K562 (cell line): Measurements from ENCODE around the gene PROK1. TPM values are rescaled to one million over a fixed set of nuclear protein-coding genes. Genes with fewer than 3 reads are reported as not detected.

Experiments used
- ATF1 ChIP-seq, 2 experiments: fragments of 450-650 bp in 1 of 2; IDR thresholded peaks; 2 replicates each; pipeline ENCODE4 v1.6.1; 2016; ENCODE audit warnings: missing compliant biosample characterization in 1 of 2, missing genetic modification characterization in 1 of 2
- CCNT2 ChIP-seq: IDR thresholded peaks from 2 replicates; pipeline ENCODE4 v1.6.1; 2011; ENCODE audit warnings: borderline replicate concordance, low read depth, mild to moderate bottlenecking, moderate library complexity, mixed read lengths, low read length; ENCODE audit not compliant: insufficient read length; ENCODE audit errors: extremely low read depth
- CSDE1 ChIP-seq, 2 experiments: fragments of 450-650 bp; IDR thresholded peaks; 2 replicates each; pipeline ENCODE4 v1.6.1; 2016; ENCODE audit warnings: mild to moderate bottlenecking in 1 of 2
- CTBP1 ChIP-seq: fragments of 450-650 bp; IDR thresholded peaks from 2 replicates; pipeline ENCODE4 v1.6.1; 2016; ENCODE audit warnings: borderline replicate concordance
- DPF2 ChIP-seq: fragments of 450-650 bp; IDR thresholded peaks from 2 replicates; pipeline ENCODE4 v1.6.1; 2016
- ESRRA ChIP-seq: fragments of 450-650 bp; IDR thresholded peaks from 2 replicates; pipeline ENCODE4 v1.6.1; 2014; ENCODE audit warnings: low read depth, mild to moderate bottlenecking, moderate library complexity, borderline replicate concordance
- FOSL1 ChIP-seq: fragments of 200-800 bp; sonication (Bioruptor generic); conservative IDR thresholded peaks from 2 replicates; pipeline ENCODE4 v1.6.1; 2016; ENCODE audit warnings: missing genetic modification characterization, missing compliant biosample characterization
- FOXM1 ChIP-seq, 2 experiments: fragments of 450-650 bp in 1 of 2; sonication (generic) in 1 of 2; formaldehyde crosslinking in 1 of 2; IDR thresholded peaks; 2 replicates each; pipeline versions ENCODE4 v1.6.1 to v1.9.0; 2017 to 2022; ENCODE audit warnings: low read depth in 2 of 2, mild to moderate bottlenecking in 2 of 2, missing genetic modification reagents in 1 of 2, moderate library complexity in 1 of 2
- MAFK ChIP-seq: IDR thresholded peaks from 2 replicates; pipeline ENCODE4 v1.6.1; 2011; ENCODE audit warnings: low read length, improper control_type of control experiment
- MAZ ChIP-seq, 2 experiments: fragments of 450-650 bp in 1 of 2; sonication (generic) in 1 of 2; formaldehyde crosslinking; IDR thresholded peaks in 1 of 2; conservative IDR thresholded peaks in 1 of 2; 2 replicates each; pipeline versions ENCODE4 v1.4.0 to v1.5.0; 2020; ENCODE audit warnings: mild to moderate bottlenecking in 1 of 2, missing genetic modification reagents in 1 of 2
- MTA1 ChIP-seq: fragments of 450-650 bp; IDR thresholded peaks from 2 replicates; pipeline ENCODE4 v1.6.1; 2017; ENCODE audit warnings: borderline replicate concordance
- NFXL1 ChIP-seq: fragments of 450-650 bp; formaldehyde crosslinking; IDR thresholded peaks from 2 replicates; pipeline ENCODE4 v1.4.0; 2021; ENCODE audit warnings: mild to moderate bottlenecking
- SMAD3 ChIP-seq: fragments of 450-650 bp; formaldehyde crosslinking; conservative IDR thresholded peaks from 2 replicates; pipeline ENCODE4 v1.4.0; 2020; ENCODE audit warnings: mild to moderate bottlenecking
- SMARCE1 ChIP-seq: fragments of 450-650 bp; IDR thresholded peaks from 2 replicates; pipeline ENCODE4 v1.7.1; 2016; ENCODE audit warnings: mild to moderate bottlenecking
- TBP ChIP-seq: optimal IDR thresholded peaks from 2 replicates; pipeline ENCODE3; 2011; ENCODE audit warnings: low read depth, low read length, improper control_type of control experiment
- ZNF644 ChIP-seq: fragments of 200-800 bp; sonication (Bioruptor generic); IDR thresholded peaks from 2 replicates; pipeline ENCODE4 v1.6.1; 2016; ENCODE audit warnings: low read depth, missing genetic modification characterization, missing compliant biosample characterization
- ZZZ3 ChIP-seq: fragments of 450-650 bp; IDR thresholded peaks from 2 replicates; pipeline ENCODE4 v1.6.1; 2016; ENCODE audit warnings: antibody characterized with exemption, mild to moderate bottlenecking, moderate library complexity
- polyA plus RNA-seq, 8 experiments: library from polyadenylated mRNA; depleted of rRNA in 4 of 8; stranded (reverse) in 5 of 8; unstranded in 3 of 8; fragments of >200 nt; fragmentation: Nextera tagmentation in 2 of 8; fragmentation: Illumina TruSeq in 1 of 8; extraction: Ambion mirVana in 2 of 8; extraction: Trizol in 1 of 8; gene quantifications; 2 replicates each; pipeline versions ENCODE4 v1.2.1 to v1.2.3, GENCODE V29; 2011 to 2014; ENCODE audit warnings: inconsistent platforms in 1 of 8, missing spikeins in 1 of 8
- total RNA-seq, 7 experiments: library from RNA; depleted of rRNA in 6 of 7; stranded (reverse); fragments of >200 nt in 6 of 7; fragmentation: Illumina TruSeq in 2 of 7; extraction: Trizol in 2 of 7; gene quantifications; 2 replicates each; pipeline versions ENCODE4 v1.2.1 to v1.2.3, GENCODE V29; 2011 to 2021; ENCODE audit warnings: low replicate concordance in 1 of 7
- TF ChIP-seq, protein P1 (sequence below): fragments of 200-800 bp; sonication (Bioruptor generic); IDR thresholded peaks from 2 replicates; pipeline ENCODE4 v1.6.1; 2017; ENCODE audit warnings: missing genetic modification characterization, missing compliant biosample characterization
- TF ChIP-seq, protein P2 (sequence below), 2 experiments: fragments of 450-650 bp in 1 of 2; sonication (generic) in 1 of 2; formaldehyde crosslinking in 1 of 2; IDR thresholded peaks in 1 of 2; conservative IDR thresholded peaks in 1 of 2; 2 replicates each; pipeline versions ENCODE4 v1.6.1 to v1.8.1; 2016 to 2023; ENCODE audit warnings: mild to moderate bottlenecking in 2 of 2, moderate library complexity in 2 of 2, inconsistent platforms in 1 of 2, missing genetic modification reagents in 1 of 2
- TF ChIP-seq, protein P3 (sequence below), 2 experiments: fragments of 450-650 bp; IDR thresholded peaks; 2 replicates each; pipeline ENCODE4 v1.6.1; 2018; ENCODE audit warnings: mild to moderate bottlenecking in 2 of 2, low read depth in 1 of 2; ENCODE audit not compliant: partially characterized antibody in 2 of 2

Gene PROK1
- total and polyA plus RNA-seq, 9 of the 15 experiments (the other 6 are each of a cell fraction or from before 2014, with no cell fraction given) = 0.15 TPM; not detected in 8

DNA sequence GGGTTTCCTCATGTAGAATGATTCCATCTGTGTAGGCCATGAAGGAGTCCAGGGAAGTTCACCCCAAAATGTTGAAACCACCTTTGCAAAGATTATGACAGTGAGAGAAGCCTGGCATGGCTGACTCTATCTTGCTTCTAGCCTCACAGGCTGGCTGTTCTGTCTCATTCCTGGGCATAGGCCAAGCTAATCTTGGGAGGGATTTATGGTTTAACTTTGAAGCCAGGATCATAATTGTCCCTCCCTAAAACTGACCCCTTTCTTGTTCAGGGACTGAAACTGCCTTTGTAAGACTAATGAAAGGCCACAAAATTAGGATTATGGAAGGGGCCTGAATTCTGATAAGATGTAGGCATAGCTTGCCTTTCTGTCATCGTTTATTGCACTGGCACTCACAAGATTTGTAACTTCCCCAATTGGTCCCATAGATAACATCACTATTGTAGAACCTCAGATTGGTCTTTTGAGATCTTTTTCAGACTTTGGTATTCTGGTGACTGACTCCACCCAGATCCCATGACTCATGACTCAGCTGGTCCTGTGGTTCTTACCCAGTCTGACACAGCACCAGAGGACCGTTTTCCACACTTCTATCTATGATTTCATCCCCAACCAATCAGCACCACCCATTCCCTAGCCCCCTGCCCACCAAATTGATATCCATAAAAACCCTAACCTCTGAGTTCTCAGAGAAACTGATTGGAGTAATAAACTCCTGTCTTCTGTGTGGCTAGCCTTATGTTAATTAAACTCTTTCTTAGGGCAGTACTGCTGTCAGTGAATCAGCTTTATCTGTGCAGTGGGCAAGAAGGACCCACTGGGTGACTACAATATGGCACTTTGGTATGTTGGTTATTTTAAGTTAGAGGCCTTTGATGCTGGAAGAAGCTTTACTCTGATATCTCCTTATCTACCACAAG is 29.8 kb upstream of the PROK1 start (continued):
- TF ChIP-seq MAZ (CRISPR knock-in tag; conservative IDR thresholded peaks at IDR 0.05 in 1 of 2, IDR thresholded peaks at IDR 0.05 in 1 of 2) (peak in 1 of 2 experiments; percentile 49; a peak in 1 of 4 replicates), CSDE1 (IDR thresholded peaks at IDR 0.05) (no peak), CCNT2 (peak; percentile 20), ZZZ3 (no peak), NFXL1 (0 out of 2 replicates have a peak, but pooled peaks have one; percentile 39), FOXM1 (IDR thresholded peaks at IDR 0.05; ENCODE audit: low read depth) (no peak), FOXM1 (CRISPR knock-in tag; IDR thresholded peaks at IDR 0.05; ENCODE audit: low read depth) (no peak), TBP (no peak), MAFK (peak; percentile 68; the same call in 1 of the 2 replicates), SMARCE1 (peak; percentile 90; the same call in 1 of the 2 replicates), DPF2 (peak; percentile 71), ESRRA (peak; percentile 30; the same call in 1 of the 2 replicates), ZNF644 (tag) (0 out of 2 replicates have a peak, but pooled peaks have one; percentile 27), MTA1 (peak; percentile 40; the same call in 1 of the 2 replicates), SMAD3 (CRISPR knock-in tag) (no peak), FOSL1 (peak; percentile 97), CTBP1 (peak; percentile 77; the same call in 1 of the 2 replicates), ATF1 (CRISPR knock-in tag; IDR thresholded peaks at IDR 0.05) (no peak), ATF1 (tag; IDR thresholded peaks at IDR 0.05) (peak; percentile 47)
- TF ChIP-seq, protein P1, sequence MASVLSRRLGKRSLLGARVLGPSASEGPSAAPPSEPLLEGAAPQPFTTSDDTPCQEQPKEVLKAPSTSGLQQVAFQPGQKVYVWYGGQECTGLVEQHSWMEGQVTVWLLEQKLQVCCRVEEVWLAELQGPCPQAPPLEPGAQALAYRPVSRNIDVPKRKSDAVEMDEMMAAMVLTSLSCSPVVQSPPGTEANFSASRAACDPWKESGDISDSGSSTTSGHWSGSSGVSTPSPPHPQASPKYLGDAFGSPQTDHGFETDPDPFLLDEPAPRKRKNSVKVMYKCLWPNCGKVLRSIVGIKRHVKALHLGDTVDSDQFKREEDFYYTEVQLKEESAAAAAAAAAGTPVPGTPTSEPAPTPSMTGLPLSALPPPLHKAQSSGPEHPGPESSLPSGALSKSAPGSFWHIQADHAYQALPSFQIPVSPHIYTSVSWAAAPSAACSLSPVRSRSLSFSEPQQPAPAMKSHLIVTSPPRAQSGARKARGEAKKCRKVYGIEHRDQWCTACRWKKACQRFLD (CRISPR knock-in tag) = no peak
- TF ChIP-seq, protein P2, sequence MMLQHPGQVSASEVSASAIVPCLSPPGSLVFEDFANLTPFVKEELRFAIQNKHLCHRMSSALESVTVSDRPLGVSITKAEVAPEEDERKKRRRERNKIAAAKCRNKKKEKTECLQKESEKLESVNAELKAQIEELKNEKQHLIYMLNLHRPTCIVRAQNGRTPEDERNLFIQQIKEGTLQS (IDR thresholded peaks at IDR 0.05) = peak; percentile 88
- TF ChIP-seq, protein P2 (CRISPR knock-in tag; conservative IDR thresholded peaks at IDR 0.05) = no peak
- TF ChIP-seq, protein P3, sequence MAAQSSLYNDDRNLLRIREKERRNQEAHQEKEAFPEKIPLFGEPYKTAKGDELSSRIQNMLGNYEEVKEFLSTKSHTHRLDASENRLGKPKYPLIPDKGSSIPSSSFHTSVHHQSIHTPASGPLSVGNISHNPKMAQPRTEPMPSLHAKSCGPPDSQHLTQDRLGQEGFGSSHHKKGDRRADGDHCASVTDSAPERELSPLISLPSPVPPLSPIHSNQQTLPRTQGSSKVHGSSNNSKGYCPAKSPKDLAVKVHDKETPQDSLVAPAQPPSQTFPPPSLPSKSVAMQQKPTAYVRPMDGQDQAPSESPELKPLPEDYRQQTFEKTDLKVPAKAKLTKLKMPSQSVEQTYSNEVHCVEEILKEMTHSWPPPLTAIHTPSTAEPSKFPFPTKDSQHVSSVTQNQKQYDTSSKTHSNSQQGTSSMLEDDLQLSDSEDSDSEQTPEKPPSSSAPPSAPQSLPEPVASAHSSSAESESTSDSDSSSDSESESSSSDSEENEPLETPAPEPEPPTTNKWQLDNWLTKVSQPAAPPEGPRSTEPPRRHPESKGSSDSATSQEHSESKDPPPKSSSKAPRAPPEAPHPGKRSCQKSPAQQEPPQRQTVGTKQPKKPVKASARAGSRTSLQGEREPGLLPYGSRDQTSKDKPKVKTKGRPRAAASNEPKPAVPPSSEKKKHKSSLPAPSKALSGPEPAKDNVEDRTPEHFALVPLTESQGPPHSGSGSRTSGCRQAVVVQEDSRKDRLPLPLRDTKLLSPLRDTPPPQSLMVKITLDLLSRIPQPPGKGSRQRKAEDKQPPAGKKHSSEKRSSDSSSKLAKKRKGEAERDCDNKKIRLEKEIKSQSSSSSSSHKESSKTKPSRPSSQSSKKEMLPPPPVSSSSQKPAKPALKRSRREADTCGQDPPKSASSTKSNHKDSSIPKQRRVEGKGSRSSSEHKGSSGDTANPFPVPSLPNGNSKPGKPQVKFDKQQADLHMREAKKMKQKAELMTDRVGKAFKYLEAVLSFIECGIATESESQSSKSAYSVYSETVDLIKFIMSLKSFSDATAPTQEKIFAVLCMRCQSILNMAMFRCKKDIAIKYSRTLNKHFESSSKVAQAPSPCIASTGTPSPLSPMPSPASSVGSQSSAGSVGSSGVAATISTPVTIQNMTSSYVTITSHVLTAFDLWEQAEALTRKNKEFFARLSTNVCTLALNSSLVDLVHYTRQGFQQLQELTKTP (IDR thresholded peaks at IDR 0.05; ENCODE audit: low read depth in 1 of 2, partially characterized antibody in 2 of 2) = peak in 1 of 2 experiments; percentile 54
